Measurements from ENCODE around the gene HOXA4.

DNA sequence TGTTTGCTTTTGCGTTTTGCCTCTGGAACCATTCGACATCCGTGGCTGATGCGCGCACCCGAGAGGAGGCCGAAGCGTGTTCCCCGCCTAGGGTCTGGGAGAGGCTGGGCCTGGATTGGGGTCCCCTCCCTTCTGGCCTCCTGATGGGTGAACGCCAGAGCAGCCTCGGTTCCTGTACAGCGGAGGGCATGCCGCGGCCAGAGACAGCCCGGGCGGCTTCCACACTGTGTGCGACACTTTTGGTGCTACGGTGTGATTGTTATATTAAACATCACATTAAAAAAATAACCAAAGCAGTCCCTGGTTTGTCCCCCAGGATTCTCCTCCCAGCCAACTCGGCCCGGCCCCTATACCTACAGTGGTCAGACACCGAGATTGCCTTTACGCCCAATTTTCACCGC is 29.6 kb upstream of the HOXA4 start:
- TF ChIP-seq CTCF (optimal IDR thresholded peaks at IDR 0.05 in 1 of 3, IDR thresholded peaks at IDR 0.05 in 1 of 3, conservative IDR thresholded peaks at IDR 0.05 in 1 of 3; ENCODE audit: extremely low read depth in 1 of 3, insufficient read depth in 2 of 3, low read length in 3 of 3) (no peak), EZH2 (IDR thresholded peaks at IDR 0.05; ENCODE audit: low read length) (no peak)
